Activated T-cell treated with anti-CD3 and anti-CD28 coated beads, Interleukin-2, amount 50 U/mL, for 1 hour (primary cell): Measurements from ENCODE around the gene LAPTM4A.
"Not testable (repeated sequence)": the region's sequence is repeated elsewhere in the genome, so short reads cannot be mapped to it uniquely, and the experiment has no call there.

ENCODE experiments used
- DNase-seq: peaks from one replicate; pipeline ENCODE4 v3.0.0-alpha.2; 2020

LAPTM4A gene

GRCh38 chr2:20051532-20052228 is at the start of gene LAPTM4A:
TSS of gene LAPTM4A (minus strand) at chr2:20051628. CDS start at chr2:20051520, 108 bp downstream.
- peak; percentile 93 for DNase-seq

- DNase-seq = no peak
Observed at GRCh38 chr2:20100711-20101110, 49.3 kb upstream of the LAPTM4A start.

DNA sequence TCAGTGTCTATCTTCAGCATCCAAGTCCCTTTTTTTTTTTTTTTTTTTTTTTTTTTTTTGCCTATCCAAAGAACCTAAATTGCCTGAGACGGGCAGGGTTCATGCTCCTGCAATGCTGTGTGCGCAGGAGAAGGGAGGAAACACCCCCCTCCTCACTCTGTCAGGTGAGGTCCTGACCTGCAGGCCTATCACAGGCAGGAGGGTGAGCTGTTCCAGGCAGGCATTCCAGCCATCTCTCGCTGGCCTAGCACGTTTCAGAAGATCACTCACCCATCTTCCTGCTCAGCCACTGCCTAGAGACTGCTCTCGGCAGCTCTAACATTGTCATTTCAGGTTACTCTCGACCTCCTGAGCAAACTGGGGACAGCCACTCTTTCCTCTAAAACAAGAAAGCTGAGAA is 48.4 kb upstream of the LAPTM4A start:
- DNase-seq = no peak

DNA sequence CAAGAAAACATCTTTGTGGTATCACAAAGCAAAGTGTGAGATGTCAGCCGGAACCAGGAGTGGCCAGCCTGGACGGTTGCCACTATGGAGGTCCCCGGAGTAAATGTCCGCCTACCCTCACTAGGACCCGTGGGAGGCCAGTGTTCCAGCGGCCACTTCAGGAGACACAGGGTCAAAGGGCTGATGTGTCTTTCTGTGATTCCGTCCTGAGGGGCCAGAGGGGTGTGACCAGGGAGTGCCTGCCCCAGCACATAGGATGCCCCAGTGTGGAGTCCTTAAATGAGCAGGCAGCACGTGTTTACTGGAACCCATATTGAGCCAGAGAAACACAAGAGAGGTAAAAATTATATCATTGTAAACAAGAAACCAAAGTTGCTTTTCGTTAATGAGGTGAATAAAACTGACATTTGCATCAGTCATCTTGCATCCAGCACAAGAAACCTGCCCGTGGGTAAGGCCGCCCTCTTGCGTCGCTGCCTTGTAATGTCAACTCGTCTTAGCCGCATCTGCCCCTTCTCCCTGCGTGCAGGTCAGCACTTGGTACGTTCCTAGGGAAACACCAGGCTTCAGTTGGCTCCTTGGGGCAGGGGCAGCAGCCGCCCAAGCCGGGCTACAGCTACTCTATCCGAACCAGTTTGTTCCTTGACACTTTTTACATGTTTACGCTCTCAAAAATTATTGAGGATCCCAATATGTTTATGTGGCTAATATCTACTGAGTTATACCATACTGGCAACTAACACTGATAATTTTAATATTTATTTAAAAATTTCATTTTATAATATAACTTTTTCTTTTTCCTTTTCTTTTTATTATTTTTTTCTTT is 46.7 kb upstream of the LAPTM4A start:
- DNase-seq = peak; percentile 72

GRCh38 chr2:20095469-20095868 is 44.0 kb upstream of the LAPTM4A start:
- DNase-seq = no peak

DNA sequence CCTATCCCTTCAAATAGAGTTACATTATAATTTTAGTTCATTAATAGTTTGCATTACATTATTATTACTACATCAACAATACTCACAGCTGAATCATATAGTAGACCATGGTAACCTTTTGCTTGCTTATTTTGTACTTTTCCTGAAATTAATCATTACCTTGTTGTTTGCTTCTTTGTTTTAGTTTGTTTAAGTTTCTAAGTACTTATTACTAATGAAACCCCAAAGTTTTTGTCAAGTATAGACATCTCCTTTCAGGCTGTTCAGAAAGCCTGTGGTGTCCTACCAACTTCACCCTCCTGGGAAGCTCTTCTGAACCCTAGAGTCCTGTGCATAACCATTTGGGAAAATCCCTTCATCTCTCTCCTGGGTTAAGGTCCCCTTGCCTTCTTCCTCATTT is 43.5 kb upstream of the LAPTM4A start:
- no peak for DNase-seq

DNA sequence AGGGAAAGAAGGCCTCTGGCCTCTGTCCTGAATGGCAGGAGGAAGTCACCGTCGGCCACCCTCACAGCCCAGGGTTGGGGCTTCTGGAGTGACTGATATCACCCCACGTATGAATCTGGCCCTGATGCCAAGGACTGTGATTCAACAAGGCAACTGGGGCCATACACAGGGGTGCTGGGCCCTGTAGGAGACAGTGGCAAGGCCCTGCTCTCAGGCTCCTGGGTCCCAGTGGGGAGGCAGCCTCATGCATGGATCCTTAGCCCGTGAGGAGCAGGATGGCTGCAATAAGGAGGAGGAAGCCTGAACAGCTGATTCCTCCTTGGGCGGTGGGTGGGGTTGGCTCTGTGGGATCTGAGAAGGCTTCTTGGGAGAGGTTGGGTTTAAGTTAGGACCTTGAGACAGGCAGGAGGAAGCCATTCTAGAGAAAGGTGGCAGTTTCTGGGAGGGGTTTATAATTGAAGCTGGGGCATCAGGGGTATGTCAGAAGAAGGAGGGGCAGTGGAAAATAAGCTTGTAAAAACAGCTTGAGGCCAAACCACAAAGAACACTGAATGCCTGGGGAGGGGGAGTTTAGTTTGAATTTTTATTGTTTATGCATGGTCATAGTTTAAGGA is 42.8 kb upstream of the LAPTM4A start:
- DNase-seq = no peak

DNA sequence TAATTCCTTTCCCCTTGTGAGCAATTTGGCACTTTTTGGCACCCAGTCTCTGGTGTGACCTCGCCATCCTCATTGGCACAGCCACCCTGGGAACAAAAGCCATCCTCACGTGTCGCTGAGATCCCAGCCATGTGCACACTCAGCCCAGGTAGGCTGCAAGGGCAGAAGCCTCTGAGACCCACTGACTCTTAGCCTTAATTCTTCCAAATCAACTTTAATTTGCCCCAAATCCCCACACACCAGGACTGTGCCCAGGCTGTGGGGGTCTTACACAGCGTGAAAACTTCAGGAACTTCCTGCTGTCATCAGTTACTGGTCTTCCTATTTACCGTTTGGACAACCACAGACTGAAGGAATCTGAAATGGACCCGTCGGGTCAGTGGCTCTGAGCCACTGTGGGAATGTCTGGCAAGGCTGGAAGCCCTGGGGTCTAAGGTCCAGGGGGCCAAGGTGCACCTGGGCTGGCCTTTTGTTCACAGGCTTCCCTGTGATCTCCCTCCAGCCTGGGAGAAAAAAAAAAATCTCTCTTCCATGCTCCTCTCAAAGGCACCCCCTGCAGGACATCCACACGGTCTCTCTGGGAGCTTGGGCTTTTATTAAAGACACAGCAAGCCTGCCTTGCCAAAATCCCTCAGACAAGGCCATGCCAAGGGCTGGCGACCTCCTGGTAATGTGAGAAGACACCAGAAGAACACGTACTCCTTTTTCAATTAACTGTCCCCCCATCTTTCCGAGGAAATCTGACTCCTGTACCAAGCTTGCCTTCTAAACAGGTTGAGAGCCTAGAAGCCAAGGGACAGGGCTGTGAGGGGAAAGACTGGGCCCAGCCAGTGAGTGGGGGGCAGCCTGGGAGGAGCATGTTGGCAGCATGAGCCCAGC is 42.1 kb upstream of the LAPTM4A start:
- no peak for DNase-seq

GRCh38 chr2:20092901-20093235 is 41.4 kb upstream of the LAPTM4A start:
- DNase-seq = no peak

DNA sequence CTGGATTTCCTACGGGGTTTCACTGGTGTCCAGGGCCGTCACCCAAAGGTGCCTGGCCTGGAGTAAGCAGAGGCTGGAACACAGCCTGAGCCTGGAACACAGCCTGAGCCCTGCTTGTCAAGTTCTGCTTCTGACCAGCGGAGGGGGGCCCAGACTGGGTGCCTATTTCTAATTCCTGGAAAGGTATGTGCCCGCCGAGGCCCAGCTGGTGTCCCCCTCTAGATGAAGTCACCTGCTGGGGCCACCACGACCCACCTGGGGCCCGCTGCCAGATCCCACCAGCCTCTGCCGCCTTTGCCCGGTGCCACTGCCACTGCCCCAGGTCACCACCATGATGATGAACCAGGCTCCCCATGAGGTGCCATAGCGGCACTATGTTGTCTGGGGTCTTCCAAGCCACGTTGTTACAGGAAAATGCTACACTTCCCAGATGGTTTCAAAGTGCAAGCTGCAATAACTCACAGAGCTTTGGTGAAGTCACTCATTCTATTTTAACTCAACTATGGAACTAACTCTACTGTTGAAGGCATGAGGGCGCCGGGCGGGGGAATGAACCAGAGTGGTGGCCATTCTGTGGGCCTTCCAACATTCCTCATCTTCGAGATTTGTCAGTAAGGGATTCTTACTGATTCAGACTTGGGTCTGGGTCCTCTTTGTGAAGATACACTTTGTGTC is 40.9 kb upstream of the LAPTM4A start:
- DNase-seq = no peak

- DNase-seq = no peak
Observed at GRCh38 chr2:20091305-20091991, 40.0 kb upstream of the LAPTM4A start.

DNA sequence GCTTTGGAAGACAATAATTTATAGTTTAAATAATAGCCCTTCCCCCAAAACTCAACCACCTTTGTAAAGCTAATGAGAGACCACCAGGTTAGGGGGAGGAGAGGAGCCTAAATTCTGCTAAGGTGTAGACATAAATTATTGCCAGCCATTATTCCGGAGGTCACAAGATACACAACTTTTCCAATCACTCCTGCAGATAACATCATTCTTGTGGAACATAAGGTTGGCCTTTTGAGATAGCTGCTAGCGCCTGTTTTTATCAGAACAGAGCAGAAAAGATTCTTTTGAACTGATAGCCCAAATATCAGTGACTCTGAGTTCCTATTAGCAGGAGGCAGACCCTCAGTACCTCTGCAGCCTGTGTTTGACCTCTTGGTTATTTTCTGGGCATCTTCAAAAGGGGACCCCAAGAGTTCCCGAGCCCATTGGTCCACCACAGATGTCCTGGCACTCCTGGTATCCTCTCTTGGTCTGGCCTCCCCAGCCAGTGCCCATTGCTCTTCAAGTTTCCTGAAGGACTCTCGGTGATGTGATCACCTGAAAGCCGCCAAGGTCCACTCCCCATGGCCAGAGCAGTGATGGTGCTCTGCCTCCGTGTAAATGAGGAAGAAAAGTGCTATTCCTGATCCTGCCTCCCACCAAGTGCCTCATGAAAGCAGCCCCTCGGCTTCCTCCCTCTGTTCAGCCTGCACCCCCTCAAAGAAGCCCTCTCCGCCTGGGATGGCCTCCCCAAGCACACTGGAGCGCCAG is 38.5 kb upstream of the LAPTM4A start:
- no peak for DNase-seq

DNA sequence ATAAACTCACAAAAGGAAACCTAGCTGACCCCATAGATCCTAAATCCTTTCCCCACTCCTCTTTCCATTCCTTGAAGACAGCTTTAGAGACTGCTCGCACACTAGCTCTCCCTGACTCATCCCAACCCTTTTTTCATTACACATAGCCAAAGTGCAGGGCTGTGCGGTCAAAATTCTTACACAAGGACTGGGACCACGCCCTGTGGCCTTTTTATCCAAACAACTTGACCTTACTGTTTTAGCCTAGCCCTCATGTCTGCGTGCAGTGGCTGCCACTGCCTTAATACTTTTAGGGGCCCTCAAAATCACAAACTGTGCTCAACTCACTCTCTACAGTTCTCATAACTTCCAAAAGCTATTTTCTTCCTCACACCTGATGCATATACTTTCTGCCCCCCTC is 34.5 kb upstream of the LAPTM4A start:
- DNase-seq = not testable (repeated sequence)

DNA sequence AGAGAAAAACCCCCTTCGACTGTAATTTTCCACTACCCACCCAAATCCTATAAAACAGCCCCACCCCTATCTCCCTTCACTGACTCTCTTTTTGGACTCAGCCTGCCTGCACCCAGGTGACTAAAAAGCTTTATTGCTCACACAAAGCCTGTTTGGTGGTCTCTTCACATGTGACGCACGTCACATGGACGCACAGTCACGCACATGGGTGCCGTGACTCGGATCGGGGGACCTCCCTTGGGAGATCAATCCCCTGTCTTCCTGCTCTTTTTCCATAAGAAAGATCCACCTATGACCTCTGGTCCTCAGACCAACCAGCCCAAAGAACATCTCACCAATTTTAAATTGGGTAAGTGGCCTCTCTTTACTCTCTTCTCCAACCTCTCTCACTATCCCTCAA is 31.4 kb upstream of the LAPTM4A start:
- not testable (repeated sequence) for DNase-seq

- DNase-seq = no peak
Observed at GRCh38 chr2:20081841-20082240, 30.4 kb upstream of the LAPTM4A start.

- DNase-seq = no peak
Observed at GRCh38 chr2:20080839-20081415, 29.5 kb upstream of the LAPTM4A start.

DNA sequence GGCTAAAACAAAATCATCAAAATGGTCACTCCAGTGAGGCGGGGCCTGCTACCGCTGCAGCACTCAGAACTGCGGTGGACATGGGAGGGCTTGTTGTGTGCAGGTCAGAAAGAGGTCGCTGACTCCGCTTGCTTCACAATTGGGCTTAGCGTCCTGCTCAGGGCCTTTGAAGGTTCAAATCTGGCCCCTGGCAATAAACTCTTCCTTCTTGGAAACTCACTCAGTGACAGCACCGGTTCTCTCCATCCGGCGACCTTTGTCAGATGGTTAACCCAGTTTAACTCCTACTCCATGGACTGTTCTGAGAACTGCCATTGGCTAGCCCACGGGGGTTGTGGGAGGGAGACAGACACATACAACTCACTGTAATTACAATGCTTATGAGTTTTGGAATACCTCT is 29.0 kb upstream of the LAPTM4A start:
- DNase-seq = no peak

DNA sequence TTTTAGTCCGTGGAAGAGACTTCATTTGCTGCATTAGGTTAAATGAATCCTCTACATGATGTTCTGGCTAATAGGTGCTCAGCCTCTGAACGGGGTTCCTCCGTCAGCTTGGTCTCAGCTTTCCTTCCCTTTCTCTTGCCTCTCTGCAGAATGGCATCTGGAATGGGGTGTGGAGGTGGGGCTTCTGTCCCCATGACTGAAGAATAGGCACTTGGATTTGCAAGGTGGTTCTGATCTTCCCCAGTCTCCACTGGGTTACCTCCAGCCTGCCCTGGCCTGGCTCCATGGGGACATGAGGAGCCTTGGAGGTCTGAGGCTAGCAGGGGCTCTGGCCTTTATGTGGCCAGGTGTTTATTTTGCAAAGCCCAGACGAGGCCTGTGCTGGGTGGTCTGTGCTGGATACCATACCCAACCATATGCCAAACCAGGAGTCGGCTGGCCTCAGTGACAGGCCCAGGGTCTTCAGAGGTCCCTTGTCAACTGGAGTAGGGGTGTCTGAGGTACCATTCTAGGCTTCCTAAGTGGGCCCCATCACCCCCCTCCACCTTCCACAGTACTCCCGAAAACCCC is 28.2 kb upstream of the LAPTM4A start:
- no peak for DNase-seq

GRCh38 chr2:20077411-20077940 is 26.0 kb upstream of the LAPTM4A start:
- DNase-seq = no peak

DNA sequence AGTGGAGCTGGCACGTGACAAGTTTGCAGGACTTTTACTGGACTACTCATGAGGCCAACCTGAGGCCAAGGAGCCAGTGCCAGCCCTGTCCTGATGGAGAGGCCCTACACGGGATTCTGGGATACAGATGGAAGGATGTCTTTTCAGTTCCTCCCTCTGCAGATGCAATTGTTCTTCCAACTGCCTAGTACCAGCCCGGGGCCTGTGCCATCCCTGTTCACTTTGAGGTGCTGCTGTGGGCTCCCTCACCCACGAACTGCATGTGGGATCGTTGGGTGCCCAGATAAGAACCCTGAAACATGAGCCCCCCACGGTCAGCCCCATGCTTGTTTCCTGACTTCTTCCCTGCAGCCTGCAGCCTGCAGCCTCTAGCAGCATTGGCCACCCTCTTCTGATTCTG is 25.3 kb upstream of the LAPTM4A start:
- no peak for DNase-seq
